Right atrium auricular region (tissue), 2 donors: ENCODE measurements around the gene RAB13. TPM values are rescaled to one million over a fixed set of nuclear protein-coding genes. Genes with fewer than 3 reads are reported as not detected.

ENCODE experiments used
- DNase-seq: peaks from one replicate; pipeline ENCODE4 v3.0.0-alpha.2; 2019; ENCODE audit warnings: low spot score
- H3K27ac ChIP-seq, 2 donors: fragments of 200-600 bp; sonication (generic); 1 replicate in 1 of 2; 2 replicates in 1 of 2; pipeline ENCODE4 v1.5.1; 2016 to 2019
- H3K27me3 ChIP-seq, 2 donors: fragments of 200-600 bp; sonication (generic); one replicate each; pipeline versions ENCODE4 v1.5.1 to v1.6.0; 2017 to 2019
- H3K36me3 ChIP-seq: fragments of 200-600 bp; sonication (generic); one replicate; pipeline ENCODE4 v1.5.1; 2016
- H3K4me1 ChIP-seq, 2 donors: fragments of 200-600 bp; sonication (generic); one replicate each; pipeline versions ENCODE4 v1.5.1 to v1.6.0; 2017 to 2019
- H3K4me3 ChIP-seq, 2 donors: fragments of 200-600 bp; sonication (generic); 1 replicate in 1 of 2; 2 replicates in 1 of 2; pipeline ENCODE4 v1.5.1; 2017 to 2019; ENCODE audit warnings: mild to moderate bottlenecking in 1 of 2, moderate library complexity in 1 of 2
- H3K9me3 ChIP-seq, 2 donors: fragments of 200-600 bp; sonication (generic); one replicate each; pipeline ENCODE4 v1.5.1; 2019
- CTCF ChIP-seq, 2 donors: fragments of 200-600 bp; sonication (generic); IDR thresholded peaks; one replicate each; pipeline ENCODE4 v1.5.1; 2019; ENCODE audit warnings: antibody characterized with exemption in 2 of 2
- microRNA-seq, 2 donors: library from miRNA; unstranded; fragments of <30 nt; microRNA quantifications; one replicate each; pipeline ENCODE4, GENCODE V29; 2016 to 2017; ENCODE audit warnings: borderline number of aligned reads in 2 of 2, borderline replicate concordance in 1 of 2
- total RNA-seq, 2 donors: library from RNA; depleted of rRNA; stranded (reverse); fragments of >200 nt; gene quantifications; one replicate each; pipeline ENCODE4 v1.1.0, GENCODE V29; 2016

The RAB13 gene
- total RNA-seq, 2 donors from 2014 or later: 25.7 to 34.8 TPM

- peaks cover 67% of the 10 kb centered on the region for H3K36me3 ChIP-seq
- TF ChIP-seq CTCF (IDR thresholded peaks at IDR 0.05): no peak
- no peak for DNase-seq
Observed at GRCh38 chr1:153932156-153933131, 53.7 kb downstream of the RAB13 start.

More at GRCh38 chr1:153932156-153933131, 53.7 kb downstream of the RAB13 start:
- Histone ChIP-seq H3K27ac (no peak overlapping the region), H3K9me3 (no peaks in the 10 kb centered on the region), H3K4me1 (peaks cover 0 to 10% of the 10 kb centered on the region in 2 donors), H3K4me3 (no peak overlapping the region), H3K27me3 (no peaks in the 10 kb centered on the region)

Small RNA genes lying within 50 kb of the gene (microRNA-seq; reads per million reads assigned to microRNA genes)
- 0 to 0.71 reads per million in 2 donors for gene MIR6737

Other genes starting within 250 kb of the RAB13 start
- gene SLC27A3, start 210.9 kb downstream of the RAB13 start, total RNA-seq: 10 to 100 TPM in 1 of 2 donors, 1 to 10 TPM in 1; 9.9 to 20.1 TPM
- 10 to 100 TPM; 18.7 to 32.7 TPM for gene GATAD2B, start 63.4 kb downstream of the RAB13 start, total RNA-seq
- gene DENND4B, start 39.6 kb downstream of the RAB13 start, total RNA-seq: 10 to 100 TPM; 22.0 to 26.6 TPM
- gene CRTC2, start 27.7 kb downstream of the RAB13 start, total RNA-seq: 10 to 100 TPM; 10.5 to 14.3 TPM
- 10 to 100 TPM; 56.7 to 95.4 TPM for gene SLC39A1, start 22.8 kb downstream of the RAB13 start, total RNA-seq
- gene CREB3L4, start 18.4 kb downstream of the RAB13 start, total RNA-seq: 1 to 10 TPM; 4.9 to 5.6 TPM
- gene JTB, start 8.7 kb downstream of the RAB13 start, total RNA-seq: 100 to 1,000 TPM; 168 to 248 TPM
- 1,000 to 10,000 TPM in 1 of 2 donors, 100 to 1,000 TPM in 1; 709 to 1,582 TPM for gene RPS27, start 4.4 kb upstream of the RAB13 start, total RNA-seq
- gene NUP210L, start 168.7 kb upstream of the RAB13 start, total RNA-seq: under 1 TPM in 1 of 2 donors, not detected in 1; 0.28 TPM
- gene TPM3, start 205.8 kb upstream of the RAB13 start, total RNA-seq: 100 to 1,000 TPM; 469 to 975 TPM
- gene CFAP141, start 220.0 kb upstream of the RAB13 start, total RNA-seq: not detected
- 10 to 100 TPM; 48.9 to 58.6 TPM for gene UBAP2L, start 234.6 kb upstream of the RAB13 start, total RNA-seq